Kidney (tissue), 14 donors: ENCODE measurements around the gene GPR107. TPM values are rescaled to one million over a fixed set of nuclear protein-coding genes. Genes with fewer than 3 reads are reported as not detected.
"Not testable (repeated sequence)": the region's sequence is repeated elsewhere in the genome, so short reads cannot be mapped to it uniquely, and the experiment has no call there.

Experiments used
- DNase-seq, 5 donors: peaks; one replicate each; pipeline ENCODE4 v3.0.0-alpha.2; 2013 to 2020
- FAIRE-seq: peaks from 2 replicates; lab custom pipeline; 2012; peaks lifted over from hg19 to GRCh38; lab: Jason Lieb, UNC
- H3K27ac ChIP-seq, 2 donors: one replicate each; pipeline ENCODE4 v1.7.0; 2013; ENCODE audit warnings: low read depth in 2 of 2, low read length in 2 of 2, inconsistent platforms in 1 of 2
- H3K27me3 ChIP-seq: one replicate; pipeline ENCODE4 v1.7.1; 2013; ENCODE audit warnings: low read length, inconsistent platforms; ENCODE audit not compliant: control insufficient read depth, insufficient read depth
- H3K36me3 ChIP-seq, 3 donors: one replicate each; pipeline versions ENCODE4 v1.7.0 to v1.7.1; 2013; ENCODE audit warnings: low read length in 3 of 3, control low read depth in 1 of 3, inconsistent platforms in 1 of 3; ENCODE audit not compliant: insufficient read depth in 3 of 3, control insufficient read depth in 2 of 3
- H3K4me1 ChIP-seq, 3 donors: one replicate each; pipeline versions ENCODE4 v1.7.0 to v1.7.1; 2013; ENCODE audit warnings: low read length in 3 of 3, inconsistent platforms in 1 of 3, low read depth in 1 of 3; ENCODE audit not compliant: control insufficient read depth in 2 of 3, insufficient read depth in 2 of 3
- H3K4me3 ChIP-seq, 3 donors: one replicate each; pipeline versions ENCODE4 v1.7.0 to v1.8.1; 2013; ENCODE audit warnings: low read length in 3 of 3, control low read depth in 1 of 3, inconsistent platforms in 1 of 3
- H3K9ac ChIP-seq, 3 donors: one replicate each; pipeline versions ENCODE4 v1.7.0 to v1.7.1; 2013; ENCODE audit warnings: low read length in 3 of 3, control low read depth in 1 of 3, inconsistent platforms in 1 of 3
- H3K9me3 ChIP-seq, 3 donors: one replicate each; pipeline versions ENCODE4 v1.7.0 to v1.7.1; 2013; ENCODE audit warnings: low read length in 3 of 3, control low read depth in 1 of 3, inconsistent platforms in 1 of 3; ENCODE audit not compliant: control insufficient read depth in 2 of 3, insufficient read depth in 1 of 3
- intact Hi-C: fragments of 100-400 bp; cut with DNase I; formaldehyde crosslinking; loops from one replicate; pipeline ENCODE4 v1.11.1; 2022
- polyA plus RNA-seq: library from polyadenylated mRNA; stranded (reverse); fragments of 350-450 nt; fragmentation: Illumina TruSeq; extraction: RNeasy Lipid Tissue Mini Kit (QIAGEN cat#74804); gene quantifications from one replicate; pipeline ENCODE4 v1.2.3, GENCODE V29; 2014; ENCODE audit warnings: low read depth, low replicate concordance; ENCODE audit not compliant: insufficient read depth
- total RNA-seq: library from RNA; stranded (reverse); fragmentation: NEBNext Ultra II Directional; extraction: Animal tissue kit (Norgen Biotek cat#: 25700); gene quantifications from one replicate; pipeline ENCODE4 v1.2.1, GENCODE V29; 2021
- TF ChIP-seq, protein P1 (sequence below): IDR thresholded peaks from 3 replicates; pipeline ENCODE4 v1.5.1; 2012; ENCODE audit warnings: mild to moderate bottlenecking, moderate library complexity, borderline replicate concordance; ENCODE audit not compliant: insufficient read depth; ENCODE audit errors: extremely low read depth
- donor health status: control.
- donor health status: control.
- donor health status: control.
- donor health status: control.
- donor health status: control.
- donor health status: DM: yes; HTN: yes; CAD: no.
- donor health status: Normal renal cell carcinoma (clear cell type).

The GPR107 gene
- total and polyA plus RNA-seq, 2 donors from 2014 or later: 18.0 to 45.6 TPM

DNA sequence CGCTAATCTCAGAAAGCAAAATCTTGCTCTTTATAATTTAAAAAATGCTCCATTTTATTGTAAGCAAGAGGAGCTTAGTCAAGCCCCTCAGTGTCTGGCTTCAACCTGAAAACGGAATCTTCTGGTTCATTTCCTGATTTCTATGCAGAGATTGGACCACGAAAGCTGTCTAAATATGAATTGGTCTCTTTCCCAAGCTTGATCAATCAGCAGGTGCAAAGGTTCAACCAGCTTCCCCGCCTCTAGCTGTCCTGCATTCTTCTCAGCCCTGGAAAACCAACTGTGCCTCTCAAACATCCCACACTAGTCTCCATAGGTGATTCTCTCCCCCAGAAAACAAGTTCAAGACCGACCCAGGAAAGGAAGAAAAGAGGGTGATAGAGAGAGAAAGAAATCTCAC, 45.2 kb upstream of the GPR107 start:
- intact Hi-C loops: no loop called here
- DNase-seq (no peak), FAIRE-seq (no peak)
- H3K36me3 ChIP-seq: no peaks in the 10 kb centered on the region
- TF ChIP-seq, protein P1, sequence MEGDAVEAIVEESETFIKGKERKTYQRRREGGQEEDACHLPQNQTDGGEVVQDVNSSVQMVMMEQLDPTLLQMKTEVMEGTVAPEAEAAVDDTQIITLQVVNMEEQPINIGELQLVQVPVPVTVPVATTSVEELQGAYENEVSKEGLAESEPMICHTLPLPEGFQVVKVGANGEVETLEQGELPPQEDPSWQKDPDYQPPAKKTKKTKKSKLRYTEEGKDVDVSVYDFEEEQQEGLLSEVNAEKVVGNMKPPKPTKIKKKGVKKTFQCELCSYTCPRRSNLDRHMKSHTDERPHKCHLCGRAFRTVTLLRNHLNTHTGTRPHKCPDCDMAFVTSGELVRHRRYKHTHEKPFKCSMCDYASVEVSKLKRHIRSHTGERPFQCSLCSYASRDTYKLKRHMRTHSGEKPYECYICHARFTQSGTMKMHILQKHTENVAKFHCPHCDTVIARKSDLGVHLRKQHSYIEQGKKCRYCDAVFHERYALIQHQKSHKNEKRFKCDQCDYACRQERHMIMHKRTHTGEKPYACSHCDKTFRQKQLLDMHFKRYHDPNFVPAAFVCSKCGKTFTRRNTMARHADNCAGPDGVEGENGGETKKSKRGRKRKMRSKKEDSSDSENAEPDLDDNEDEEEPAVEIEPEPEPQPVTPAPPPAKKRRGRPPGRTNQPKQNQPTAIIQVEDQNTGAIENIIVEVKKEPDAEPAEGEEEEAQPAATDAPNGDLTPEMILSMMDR: no peak
- H3K9ac ChIP-seq: no peak overlapping the region
- H3K27ac ChIP-seq: peak overlapping the region in 1 of 2 donors; percentile 2
- H3K4me3 ChIP-seq: no peak overlapping the region
- H3K9me3 ChIP-seq: no peaks in the 10 kb centered on the region
- peaks cover 0 to 2% (median 0%) of the 10 kb centered on the region in 3 donors for H3K4me1 ChIP-seq
- no peaks in the 10 kb centered on the region for H3K27me3 ChIP-seq

- FAIRE-seq, H3K4me3 ChIP-seq, intact Hi-C loops, H3K9ac ChIP-seq, H3K27me3 ChIP-seq, H3K27ac ChIP-seq, H3K9me3 ChIP-seq, H3K36me3 ChIP-seq, H3K4me1 ChIP-seq, DNase-seq: not testable (repeated sequence)
These were observed 44.2 kb upstream of the GPR107 start for GRCh38 chr9:130009546-130009945.

DNA sequence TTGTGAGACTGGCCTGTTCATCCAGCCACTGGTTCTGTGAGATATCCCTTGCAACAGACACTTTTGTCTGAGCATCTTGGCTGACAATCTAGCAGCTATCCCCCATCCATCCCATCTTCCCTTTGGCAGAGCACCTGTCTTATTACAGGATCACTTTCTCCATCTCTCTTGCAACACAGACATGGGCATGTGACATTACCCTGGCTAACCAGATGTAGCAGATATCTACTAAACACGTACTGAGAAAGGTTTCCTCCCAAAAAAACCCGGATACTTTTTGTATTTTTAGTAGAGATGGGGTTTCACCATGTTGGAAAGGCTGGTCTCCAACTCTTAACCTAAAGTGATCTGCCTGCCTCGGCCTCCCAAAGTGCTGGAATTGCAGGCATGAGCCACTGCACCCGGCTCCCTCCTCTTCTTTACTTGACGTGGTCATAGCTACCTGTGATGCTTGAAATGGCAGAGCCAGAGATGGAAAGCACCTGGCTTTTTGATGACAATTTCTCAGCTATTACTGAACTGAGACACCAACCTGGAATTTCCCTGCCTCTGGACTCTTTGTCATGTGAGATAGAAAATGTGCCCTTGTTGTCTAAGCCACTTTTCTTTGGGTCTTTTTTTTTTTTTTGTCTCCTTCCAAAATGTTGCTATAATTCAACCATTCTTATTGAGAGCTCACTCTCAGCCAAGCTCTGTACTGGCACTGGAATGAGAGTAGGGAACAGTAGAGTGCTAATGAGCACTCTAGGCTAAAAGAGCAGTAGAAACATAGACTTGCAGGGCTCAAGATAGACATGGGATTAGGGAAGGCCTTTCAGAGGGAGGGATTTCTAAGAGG, 43.3 kb upstream of the GPR107 start:
- Histone ChIP-seq H3K36me3 (no peaks in the 10 kb centered on the region), H3K27ac (no peak overlapping the region), H3K9me3 (no peaks in the 10 kb centered on the region), H3K27me3 (no peaks in the 10 kb centered on the region), H3K9ac (no peak overlapping the region), H3K4me1 (peaks cover 0 to 2% (median 0%) of the 10 kb centered on the region in 3 donors), H3K4me3 (no peak overlapping the region)
- FAIRE-seq (no peak), DNase-seq (no peak)
- intact Hi-C loops: no loop called here
- TF ChIP-seq, protein P1: no peak

DNA sequence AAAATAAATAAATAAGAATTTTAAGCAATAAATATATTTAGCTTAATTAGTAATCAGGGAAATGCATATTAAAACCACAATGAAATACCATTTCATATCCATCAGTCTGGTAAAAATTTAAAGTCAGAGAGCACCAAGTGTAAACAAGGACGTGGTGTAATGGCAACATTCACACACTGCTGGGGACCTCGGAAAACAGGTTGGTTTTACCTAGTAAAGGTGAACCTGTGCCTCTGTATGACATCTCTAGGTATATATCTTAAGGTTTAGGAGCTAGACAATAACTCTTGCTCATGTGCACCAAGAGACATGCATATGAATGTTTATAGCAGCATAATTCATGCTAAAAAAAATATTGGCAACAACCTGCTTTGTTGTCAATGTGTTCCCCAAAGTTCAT, 40.4 kb upstream of the GPR107 start:
- Histone ChIP-seq H3K9me3 (peaks cover 0 to 2% (median 0%) of the 10 kb centered on the region in 3 donors), H3K36me3 (no peaks in the 10 kb centered on the region), H3K4me1 (peaks cover 0 to 2% (median 0%) of the 10 kb centered on the region in 3 donors), H3K27me3 (no peaks in the 10 kb centered on the region), H3K27ac (no peak overlapping the region), H3K9ac (no peak overlapping the region), H3K4me3 (no peak overlapping the region)
- DNase-seq: no peak
- FAIRE-seq: no peak
- intact Hi-C loops: no loop called here
- TF ChIP-seq, protein P1: no peak
